Chondrocyte (in vitro differentiated cells): ENCODE data around the gene TSHZ2. TPM values are rescaled to one million over a fixed set of nuclear protein-coding genes. Genes with fewer than 3 reads are reported as not detected.
A peak's percentile ranks its signal among the peaks of the same experiment; 100 is the strongest.

ENCODE experiments used
- DNase-seq: peaks from one replicate; pipeline ENCODE4 v3.0.0; 2021; ENCODE audit warnings: mixed read lengths, low spot score
- H3K27ac Mint-ChIP-seq: one replicate; pipeline ENCODE4 v1.8.0; 2021; ENCODE audit warnings: mild to moderate bottlenecking, moderate library complexity, mixed read lengths; ENCODE audit not compliant: unreplicated experiment
- H3K27me3 Mint-ChIP-seq: 2 replicates; pipeline ENCODE4 v1.8.0; 2021; ENCODE audit warnings: low read depth, mixed read lengths
- H3K36me3 Mint-ChIP-seq: 2 replicates; pipeline ENCODE4 v1.8.0; 2021; ENCODE audit warnings: low read depth, mixed read lengths
- H3K4me1 Mint-ChIP-seq: 2 replicates; pipeline ENCODE4 v1.8.0; 2021; ENCODE audit warnings: low read depth, mild to moderate bottlenecking, mixed read lengths
- H3K4me3 Mint-ChIP-seq: one replicate; pipeline ENCODE4 v1.8.0; 2021; ENCODE audit warnings: mild to moderate bottlenecking, moderate library complexity, mixed read lengths; ENCODE audit not compliant: unreplicated experiment
- H3K9me3 Mint-ChIP-seq: 2 replicates; pipeline ENCODE4 v1.8.0; 2021; ENCODE audit warnings: low read depth, mixed read lengths
- total RNA-seq: library from RNA; stranded (reverse); gene quantifications from 3 replicates; pipeline ENCODE4 v1.2.1, GENCODE V29; 2021
- TF ChIP-seq, protein P1 (sequence below): fragments of 200-600 bp; sonication (generic); IDR thresholded peaks from 2 replicates; pipeline ENCODE4 v1.5.0; 2021; ENCODE audit warnings: antibody characterized with exemption, mild to moderate bottlenecking, moderate library complexity

TSHZ2 gene
- total RNA-seq, 1 donor from 2014 or later, result 0.37 TPM

DNA sequence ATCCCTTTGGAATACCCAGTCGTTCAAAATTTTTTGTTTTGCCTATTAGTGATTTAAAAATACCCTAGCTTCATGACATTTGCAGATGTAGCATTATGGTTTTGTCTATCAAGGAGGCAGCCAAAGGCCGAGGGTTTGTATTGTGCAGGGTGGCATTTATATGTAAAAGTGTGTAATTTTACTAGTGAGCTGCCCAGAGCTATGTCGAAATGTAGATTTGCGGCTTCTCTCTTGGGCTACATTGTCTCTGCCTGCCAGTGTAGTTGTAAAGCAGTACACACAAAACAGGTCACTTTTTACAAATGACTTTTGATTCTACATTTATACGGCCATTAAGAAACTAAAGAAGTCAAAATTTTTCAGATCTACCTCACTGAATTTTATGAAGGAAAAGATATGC, 87.7 kb downstream of the TSHZ2 start:
- TF ChIP-seq, protein P1, sequence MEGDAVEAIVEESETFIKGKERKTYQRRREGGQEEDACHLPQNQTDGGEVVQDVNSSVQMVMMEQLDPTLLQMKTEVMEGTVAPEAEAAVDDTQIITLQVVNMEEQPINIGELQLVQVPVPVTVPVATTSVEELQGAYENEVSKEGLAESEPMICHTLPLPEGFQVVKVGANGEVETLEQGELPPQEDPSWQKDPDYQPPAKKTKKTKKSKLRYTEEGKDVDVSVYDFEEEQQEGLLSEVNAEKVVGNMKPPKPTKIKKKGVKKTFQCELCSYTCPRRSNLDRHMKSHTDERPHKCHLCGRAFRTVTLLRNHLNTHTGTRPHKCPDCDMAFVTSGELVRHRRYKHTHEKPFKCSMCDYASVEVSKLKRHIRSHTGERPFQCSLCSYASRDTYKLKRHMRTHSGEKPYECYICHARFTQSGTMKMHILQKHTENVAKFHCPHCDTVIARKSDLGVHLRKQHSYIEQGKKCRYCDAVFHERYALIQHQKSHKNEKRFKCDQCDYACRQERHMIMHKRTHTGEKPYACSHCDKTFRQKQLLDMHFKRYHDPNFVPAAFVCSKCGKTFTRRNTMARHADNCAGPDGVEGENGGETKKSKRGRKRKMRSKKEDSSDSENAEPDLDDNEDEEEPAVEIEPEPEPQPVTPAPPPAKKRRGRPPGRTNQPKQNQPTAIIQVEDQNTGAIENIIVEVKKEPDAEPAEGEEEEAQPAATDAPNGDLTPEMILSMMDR, result no peak
- DNase-seq, result no peak

GRCh38 chr20:53061192-53062108, 89.3 kb downstream of the TSHZ2 start:
- no peaks in the 10 kb centered on the region for H3K36me3 Mint-ChIP-seq
- no peaks in the 10 kb centered on the region for H3K4me1 Mint-ChIP-seq
- H3K27me3 Mint-ChIP-seq, result no peaks in the 10 kb centered on the region
- DNase-seq, result no peak
- H3K9me3 Mint-ChIP-seq, result no peaks in the 10 kb centered on the region
- H3K4me3 Mint-ChIP-seq, result no peak overlapping the region
- H3K27ac Mint-ChIP-seq, result no peak overlapping the region
- TF ChIP-seq, protein P1, result no peak

More for the DNA sequence above, 87.7 kb downstream of the TSHZ2 start:
- Mint-ChIP-seq H3K4me1 (no peaks in the 10 kb centered on the region), H3K4me3 (no peak overlapping the region), H3K27ac (no peak overlapping the region), H3K9me3 (no peaks in the 10 kb centered on the region), H3K27me3 (no peaks in the 10 kb centered on the region), H3K36me3 (no peaks in the 10 kb centered on the region)

GRCh38 chr20:53064935-53065334, 92.8 kb downstream of the TSHZ2 start:
- Mint-ChIP-seq H3K27ac (no peak overlapping the region), H3K36me3 (no peaks in the 10 kb centered on the region), H3K4me3 (no peak overlapping the region), H3K27me3 (peaks cover 2% of the 10 kb centered on the region), H3K4me1 (no peaks in the 10 kb centered on the region), H3K9me3 (peaks cover 16% of the 10 kb centered on the region)
- no peak for DNase-seq
- TF ChIP-seq, protein P1, result no peak

DNA sequence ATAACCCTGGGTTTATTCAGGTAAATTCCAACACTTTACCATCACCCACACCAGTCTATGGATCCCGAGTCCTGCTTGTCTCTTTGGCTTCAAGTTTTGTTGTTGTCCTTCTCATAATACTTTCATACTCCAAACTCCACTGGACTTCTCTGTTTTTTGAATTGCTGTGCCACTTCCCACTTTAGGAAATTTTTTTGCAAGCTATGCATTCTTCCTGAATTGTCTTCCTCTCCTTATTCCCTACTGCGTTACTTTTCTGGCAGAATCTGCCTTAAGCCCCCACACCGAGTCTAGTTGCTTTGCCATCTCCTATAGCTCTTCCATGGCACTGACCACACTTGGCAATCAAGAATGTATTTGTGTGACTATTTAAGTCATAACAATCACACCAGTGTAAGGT, 96.1 kb downstream of the TSHZ2 start:
- DNase-seq, result no peak
- TF ChIP-seq, protein P1, result no peak
- Mint-ChIP-seq H3K36me3 (no peaks in the 10 kb centered on the region), H3K27ac (peak overlapping the region; percentile 14), H3K9me3 (peaks cover 16% of the 10 kb centered on the region), H3K4me3 (no peak overlapping the region), H3K4me1 (no peaks in the 10 kb centered on the region), H3K27me3 (peaks cover 2% of the 10 kb centered on the region)

DNA sequence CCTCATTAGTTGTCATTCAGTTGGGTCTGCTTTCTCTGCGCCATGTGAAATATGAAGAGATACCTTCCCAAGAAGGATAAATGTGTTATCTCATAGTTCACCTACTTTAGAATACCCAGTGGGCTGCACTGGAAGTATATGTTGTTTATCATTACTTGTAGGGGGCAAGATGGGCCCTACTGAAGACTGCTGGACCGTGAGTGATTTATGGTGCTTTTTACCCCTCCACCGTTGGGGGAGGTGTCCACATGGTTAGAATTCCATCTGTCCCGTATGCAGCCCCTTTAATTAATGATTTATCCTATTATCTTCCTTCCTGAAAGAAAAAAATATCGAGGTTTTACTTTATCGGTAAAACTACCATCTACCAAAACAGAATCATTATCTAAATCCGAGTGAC, 97.0 kb downstream of the TSHZ2 start:
- Mint-ChIP-seq H3K36me3 (no peaks in the 10 kb centered on the region), H3K4me3 (no peak overlapping the region), H3K27me3 (peaks cover 2% of the 10 kb centered on the region), H3K4me1 (no peaks in the 10 kb centered on the region), H3K9me3 (peaks cover 16% of the 10 kb centered on the region), H3K27ac (no peak overlapping the region)
- DNase-seq, result no peak
- TF ChIP-seq, protein P1, result no peak
